Stimulated activated CD8-positive, alpha-beta memory T cell treated with anti-CD3 and anti-CD28 coated beads, Interleukin-4, amount 100 ng/mL, for 4 hours (primary cell): ENCODE results near the gene USP40.
A peak's percentile ranks its signal among the peaks of the same experiment; 100 is the strongest.

Experiments
- DNase-seq, 2 donors: peaks; one replicate each; pipeline ENCODE4 v3.0.0-alpha.2; 2020; ENCODE audit warnings: low read depth in 2 of 2, low spot score in 1 of 2

Gene USP40

DNA sequence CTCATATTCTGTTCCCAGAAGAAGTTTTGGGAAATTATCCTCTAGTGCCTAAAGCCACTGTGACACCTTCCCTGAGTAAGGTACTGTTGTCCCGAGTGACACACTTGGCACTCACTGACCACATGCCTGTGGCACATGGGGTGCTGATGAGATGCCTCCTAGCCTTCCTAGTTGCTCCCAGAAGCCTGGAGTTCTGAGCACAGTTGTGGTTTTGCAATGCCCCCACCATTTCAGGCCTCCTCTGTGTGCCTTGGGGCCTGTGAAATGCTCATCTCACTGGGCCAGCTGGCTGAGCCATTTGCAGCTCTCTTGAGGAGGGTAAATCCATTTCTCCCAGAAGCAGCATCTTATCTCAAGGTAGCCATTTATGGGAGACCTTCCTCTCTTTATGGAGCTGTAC is 120.5 kb downstream of the USP40 start:
- DNase-seq = no peak

DNA sequence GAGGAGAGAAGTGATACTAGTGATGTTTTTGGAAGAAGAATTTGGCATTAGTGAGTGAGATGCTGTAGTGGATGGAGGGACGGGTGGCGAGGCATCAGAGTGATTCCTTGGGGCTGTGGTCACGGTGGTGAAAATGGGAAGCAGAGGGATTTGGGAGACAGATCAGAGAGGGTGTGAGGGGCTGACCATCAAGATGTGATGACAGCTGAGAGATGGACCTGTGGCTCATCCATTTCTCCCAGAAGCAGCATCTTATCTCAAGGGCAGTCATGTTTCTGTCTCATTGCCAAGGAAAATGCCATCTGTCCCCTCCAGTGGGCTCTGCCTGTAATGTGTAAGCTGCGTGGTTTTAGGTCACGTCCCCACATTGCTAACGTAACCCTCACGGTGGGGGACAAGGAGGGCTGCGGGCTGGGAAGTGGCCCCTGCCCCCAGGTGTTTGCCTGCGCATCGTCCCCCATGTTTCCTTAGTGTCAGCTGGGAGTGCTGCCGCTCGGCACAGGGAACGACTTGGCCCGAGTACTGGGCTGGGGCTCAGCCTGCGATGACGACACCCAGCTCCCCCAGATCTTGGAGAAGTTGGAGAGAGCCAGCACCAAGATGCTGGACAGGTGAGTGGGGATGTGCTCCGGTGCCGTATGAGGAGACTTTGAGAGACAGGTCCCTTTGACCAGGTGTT is 121.3 kb downstream of the USP40 start:
- DNase-seq = no peak

DNA sequence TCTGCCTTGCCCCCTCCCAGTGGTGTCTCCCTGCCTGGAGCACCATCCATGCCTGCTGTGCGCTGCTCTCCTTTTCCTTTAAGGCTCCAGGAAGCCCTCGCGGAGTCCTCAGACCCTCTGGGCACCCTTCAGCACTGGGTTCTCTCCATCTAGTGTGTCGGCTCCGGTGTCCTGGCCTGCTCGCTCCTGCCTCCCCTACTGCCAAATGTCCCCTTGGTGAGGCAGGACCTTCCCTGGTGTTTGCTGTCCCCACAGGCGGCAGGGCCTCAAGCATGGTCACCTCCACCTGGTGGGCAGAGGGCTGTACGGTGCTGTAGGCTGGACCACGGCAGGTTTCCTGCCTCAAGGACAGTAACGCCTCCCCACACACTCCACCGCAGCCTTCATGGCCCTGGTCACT is 122.1 kb downstream of the USP40 start:
- DNase-seq = no peak

DNA sequence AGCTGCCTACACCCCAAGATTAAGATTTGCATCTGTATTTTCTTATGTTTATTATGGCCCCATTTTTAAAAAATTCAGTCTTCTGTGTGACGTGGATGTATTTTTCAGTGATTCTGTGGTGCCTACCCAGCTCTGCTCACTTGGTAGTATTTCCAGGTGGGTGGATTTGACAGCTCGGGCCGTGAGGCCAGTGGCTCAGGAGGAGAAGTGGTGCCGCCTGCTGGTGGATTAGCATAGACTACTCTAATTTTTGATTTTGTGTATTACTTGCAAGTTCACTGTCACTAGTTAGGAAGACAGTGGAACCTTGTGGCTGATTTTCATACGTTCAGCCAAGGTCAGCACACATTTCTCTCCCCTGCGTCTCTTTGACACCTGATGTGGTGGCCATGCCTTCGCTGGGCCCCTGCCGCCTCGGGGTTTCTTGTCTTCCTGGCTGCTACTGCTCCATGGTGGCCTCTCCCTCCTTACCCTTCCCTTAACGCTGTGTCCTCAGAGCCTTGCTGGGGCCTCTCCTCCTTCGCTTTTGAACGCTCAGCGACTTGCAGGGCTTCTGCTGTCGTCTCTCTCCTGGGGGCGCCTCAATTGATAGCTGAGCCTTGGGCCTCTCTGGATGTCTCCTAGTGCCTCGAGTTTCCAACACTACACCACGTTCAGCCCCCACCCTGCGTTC is 122.9 kb downstream of the USP40 start:
- peak; percentile 65 to 70 for DNase-seq

DNA sequence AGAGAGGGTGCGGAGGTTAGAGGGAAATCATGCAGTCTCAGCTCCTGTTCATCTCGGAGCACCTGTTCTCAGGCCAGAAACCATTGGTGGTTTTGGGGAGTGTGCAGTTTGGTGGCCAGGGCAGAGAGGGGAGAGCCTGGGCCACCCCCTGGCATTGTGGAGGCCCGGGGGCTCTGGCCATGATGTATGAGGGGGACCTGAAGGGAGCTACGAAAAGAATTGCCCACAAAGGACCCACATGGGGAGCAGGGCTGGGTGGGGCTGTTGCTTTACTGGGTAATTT is 124.6 kb downstream of the USP40 start:
- no peak for DNase-seq

DNA sequence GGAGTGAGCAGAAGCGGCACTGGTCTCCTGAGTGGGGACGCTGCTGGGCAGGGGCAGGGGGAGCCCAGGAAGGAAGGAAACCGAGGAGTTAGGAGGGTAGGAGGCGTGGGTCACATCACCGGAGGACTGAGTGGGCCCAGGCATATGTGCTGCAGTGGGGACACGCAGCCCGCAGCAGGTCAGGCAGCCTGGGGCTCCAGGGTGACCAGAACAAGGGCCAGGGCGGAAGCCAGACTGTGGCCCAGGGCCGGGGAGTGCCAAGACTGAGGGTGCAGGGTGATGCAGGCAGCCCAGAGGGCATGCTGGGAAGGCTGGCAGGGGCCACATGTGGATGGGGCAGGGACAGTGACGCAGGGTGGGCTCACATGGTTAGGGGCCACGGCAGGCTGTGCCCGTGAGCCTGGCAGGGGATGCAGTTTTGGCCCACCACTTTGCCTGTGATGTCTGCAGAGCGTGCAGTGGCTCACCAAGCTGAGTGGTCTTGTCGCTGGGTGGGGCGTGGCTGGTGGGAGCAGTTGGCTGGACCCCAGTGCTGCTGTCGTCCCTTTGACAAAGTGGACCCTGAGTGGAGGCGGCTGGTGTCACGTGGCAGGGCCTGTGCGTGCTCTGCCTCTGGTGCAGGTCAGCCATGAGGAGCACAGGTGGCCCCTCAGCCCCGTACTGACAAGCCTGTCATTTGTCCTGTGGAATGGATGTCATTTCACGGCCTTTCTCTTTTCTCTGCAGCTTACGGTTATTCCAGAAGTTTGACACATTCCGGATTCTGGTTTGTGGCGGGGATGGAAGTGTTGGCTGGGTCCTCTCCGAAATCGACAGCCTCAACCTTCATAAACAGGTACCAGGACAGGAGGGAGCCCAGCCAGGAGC is 125.2 kb downstream of the USP40 start:
- no peak for DNase-seq

DNA sequence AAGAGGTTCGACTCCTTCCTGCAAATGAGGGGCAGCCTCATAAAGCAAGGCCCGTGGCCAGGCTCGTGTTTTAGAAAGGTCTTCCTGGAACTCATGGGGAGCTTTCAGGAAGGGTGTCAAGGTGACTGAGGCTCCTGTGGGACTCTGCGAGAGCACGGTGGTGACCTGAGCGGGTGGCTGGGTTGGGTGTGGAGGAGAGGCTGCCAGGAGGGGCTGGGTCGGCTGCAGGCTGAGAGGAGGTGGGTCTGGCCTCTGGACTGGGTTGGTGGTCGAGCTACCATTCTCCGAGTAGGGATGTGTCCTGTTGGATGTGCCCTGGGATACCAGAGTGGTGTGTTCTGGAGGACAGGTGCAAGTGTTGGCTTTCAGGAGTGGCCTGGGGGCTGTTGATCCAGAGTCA is 125.9 kb downstream of the USP40 start:
- DNase-seq = no peak

DNA sequence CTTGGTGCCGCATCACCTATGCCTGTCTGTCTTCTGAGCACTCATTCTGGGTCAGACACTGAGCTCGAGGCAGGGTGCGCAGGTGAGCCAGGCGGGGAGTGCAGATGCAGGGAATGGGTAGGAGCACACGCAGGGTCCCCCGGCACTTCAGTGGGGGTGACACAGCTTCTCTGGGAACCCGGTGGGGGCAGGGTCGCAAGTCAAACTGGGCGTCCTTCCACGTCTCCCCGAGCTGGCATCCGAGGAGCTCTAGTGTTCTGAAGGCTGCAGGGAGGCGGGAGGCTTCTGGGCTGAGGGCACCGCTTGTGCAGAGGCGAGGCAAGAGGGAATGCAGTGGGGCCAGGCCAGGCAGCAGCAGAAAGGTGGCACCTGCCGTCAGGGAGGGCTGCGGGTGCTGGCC is 126.3 kb downstream of the USP40 start:
- DNase-seq = no peak

DNA sequence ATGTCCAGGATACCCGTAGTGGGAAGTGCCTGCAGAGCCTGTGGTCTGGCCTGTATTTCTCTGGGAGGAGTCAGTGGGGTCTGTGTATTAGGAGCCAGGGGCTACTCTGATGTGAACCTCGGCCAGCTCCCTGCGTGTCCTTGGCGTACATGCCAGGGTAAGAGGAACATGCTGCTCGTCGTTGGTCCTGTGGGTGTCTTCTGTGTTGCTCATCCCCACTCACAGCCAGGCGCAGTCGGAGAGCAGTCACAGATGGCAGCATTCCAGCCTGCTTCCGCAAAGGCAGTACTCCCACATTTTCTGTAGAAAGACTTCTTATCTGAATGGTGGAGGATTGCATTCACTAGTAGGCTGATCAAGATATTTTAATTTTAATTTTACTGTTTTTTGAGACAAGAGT is 127.4 kb downstream of the USP40 start:
- no peak for DNase-seq

DNA sequence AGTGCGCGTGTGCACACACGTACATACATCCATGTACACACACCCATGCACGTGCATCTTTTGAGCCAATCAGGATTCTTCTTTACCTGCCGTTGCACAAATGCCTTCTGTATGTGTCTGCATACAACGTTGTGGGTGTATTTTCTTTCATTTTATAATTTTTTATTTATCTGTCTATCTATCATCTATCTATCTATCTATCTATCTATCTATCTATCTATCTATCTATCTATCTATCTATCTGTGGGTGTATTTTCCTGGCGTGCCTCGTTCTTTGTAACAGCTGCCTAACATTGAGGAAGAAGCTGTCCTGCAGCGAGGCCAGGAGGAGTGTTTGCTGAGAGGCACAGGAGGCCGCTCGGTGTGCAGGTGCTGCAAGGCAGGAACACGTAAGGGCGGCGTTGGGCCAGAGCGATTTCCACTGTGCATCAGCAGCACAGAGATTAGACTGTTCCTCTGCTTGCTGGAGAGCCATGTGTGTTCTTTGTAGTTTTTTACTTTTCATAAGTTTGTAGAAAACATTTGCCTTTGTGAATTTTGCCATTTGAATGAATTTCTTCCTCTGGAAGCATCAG is 127.9 kb downstream of the USP40 start:
- no peak for DNase-seq

DNA sequence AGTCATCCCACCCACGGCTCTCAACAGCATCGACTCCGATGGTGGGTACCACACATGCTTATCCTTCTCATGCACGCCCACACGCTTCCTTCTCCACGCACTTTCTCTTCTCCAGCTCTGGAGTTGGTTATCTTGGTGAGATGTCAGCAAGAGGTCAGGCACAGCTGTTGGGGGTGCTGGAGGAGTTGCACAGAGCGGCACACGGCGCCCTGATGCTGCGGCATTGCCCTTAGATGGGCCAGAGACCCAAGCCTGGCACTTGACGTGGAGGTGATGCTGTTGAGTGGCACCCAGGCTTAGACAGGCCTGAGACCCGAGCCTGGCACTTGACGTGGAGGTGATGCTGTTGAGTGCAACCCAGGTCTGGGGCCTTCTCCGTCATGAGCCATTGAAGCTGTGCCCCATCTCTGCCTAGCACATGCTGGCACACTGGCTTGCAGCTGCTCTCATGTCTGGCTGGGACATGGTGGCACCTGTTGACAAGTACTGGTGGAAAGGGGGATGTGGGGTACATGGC is 129.1 kb downstream of the USP40 start:
- DNase-seq = no peak

DNA sequence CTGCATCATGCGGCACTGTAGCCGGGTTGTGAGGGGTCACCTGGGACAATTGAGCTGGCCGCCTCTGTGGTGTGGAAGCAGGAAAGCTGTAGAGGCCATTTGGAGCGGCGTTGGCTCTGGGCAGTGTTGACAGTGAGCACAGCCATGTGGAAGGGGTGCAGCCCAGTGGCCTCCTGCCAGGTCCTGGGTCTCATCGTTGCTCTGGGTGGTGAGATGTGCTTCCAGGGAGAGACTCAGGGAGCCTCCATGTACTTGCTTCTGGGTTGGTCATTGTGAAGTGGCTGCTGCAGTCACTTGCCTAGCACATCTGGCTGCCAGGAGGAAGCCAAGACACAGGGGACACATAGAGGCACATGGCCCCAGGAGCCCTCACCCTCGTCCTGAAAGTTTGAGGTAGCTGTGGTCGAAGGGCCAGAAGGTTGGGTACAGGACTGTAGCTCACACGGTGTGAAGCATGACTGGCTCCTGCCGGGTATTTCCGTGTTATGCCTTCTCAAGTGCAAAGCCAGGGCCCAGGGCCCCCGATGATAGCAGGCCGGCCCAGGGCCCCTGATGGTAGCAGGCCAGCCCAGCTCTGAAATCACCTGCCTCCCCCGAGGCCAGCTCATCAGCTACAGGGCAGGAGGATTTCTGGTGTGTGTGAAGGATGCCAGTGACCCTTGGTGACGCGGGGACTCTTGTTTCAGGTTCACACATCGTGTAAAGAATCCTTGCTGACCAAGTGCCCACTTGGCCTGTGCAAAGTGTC is 129.7 kb downstream of the USP40 start:
- no peak for DNase-seq

DNA sequence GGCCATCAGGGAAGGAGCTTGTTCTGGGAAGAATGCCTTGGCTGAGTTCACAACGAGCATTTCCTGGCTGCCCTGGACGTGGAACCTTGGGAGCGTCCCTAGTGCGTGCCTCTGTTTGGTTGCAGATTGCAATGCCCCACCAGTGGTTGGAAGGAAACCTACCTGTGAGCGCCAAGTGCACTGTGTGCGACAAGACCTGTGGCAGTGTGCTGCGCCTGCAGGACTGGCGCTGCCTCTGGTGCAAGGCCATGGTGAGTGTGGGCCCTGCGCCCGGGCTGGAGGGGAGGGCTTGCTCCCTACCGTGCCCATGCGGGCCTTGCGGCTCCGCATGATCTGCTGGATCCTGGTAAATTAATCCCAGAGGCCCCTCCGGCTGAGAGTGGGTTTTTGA is 130.4 kb downstream of the USP40 start:
- DNase-seq = no peak

DNA sequence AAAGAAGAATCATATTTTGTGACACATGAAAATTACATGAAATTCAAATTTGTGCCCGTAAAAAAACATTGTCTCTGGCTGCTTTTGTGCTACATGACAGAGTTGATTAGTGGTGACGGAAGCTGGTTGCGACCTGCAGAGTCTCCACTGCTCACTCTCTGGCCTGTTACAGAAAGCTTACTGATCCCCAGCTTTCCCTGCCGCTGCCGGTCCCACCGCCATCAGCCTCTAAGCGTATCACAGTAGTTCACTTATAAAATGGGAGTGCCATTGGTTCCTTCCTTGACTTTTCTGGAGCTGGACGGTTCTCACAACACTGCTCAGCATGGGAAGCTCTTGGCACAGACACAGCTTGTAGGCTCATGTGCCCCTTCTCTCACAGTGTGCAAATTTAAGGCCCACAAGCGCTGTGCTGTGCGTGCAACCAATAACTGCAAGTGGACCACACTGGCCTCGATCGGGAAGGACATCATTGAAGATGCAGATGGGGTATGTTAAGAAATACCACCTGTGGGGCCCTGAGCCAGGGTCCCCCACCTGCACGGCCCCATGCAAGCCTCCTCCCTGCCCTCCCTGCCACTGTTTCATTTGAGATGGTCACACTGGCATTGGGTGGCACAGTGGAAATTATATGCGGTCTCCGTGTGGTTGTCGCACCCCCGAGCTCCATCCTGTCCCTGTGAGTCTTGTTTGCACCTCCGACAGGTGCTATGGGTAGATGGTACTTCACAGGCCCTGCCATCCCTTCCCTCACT is 131.0 kb downstream of the USP40 start:
- DNase-seq = no peak

DNA sequence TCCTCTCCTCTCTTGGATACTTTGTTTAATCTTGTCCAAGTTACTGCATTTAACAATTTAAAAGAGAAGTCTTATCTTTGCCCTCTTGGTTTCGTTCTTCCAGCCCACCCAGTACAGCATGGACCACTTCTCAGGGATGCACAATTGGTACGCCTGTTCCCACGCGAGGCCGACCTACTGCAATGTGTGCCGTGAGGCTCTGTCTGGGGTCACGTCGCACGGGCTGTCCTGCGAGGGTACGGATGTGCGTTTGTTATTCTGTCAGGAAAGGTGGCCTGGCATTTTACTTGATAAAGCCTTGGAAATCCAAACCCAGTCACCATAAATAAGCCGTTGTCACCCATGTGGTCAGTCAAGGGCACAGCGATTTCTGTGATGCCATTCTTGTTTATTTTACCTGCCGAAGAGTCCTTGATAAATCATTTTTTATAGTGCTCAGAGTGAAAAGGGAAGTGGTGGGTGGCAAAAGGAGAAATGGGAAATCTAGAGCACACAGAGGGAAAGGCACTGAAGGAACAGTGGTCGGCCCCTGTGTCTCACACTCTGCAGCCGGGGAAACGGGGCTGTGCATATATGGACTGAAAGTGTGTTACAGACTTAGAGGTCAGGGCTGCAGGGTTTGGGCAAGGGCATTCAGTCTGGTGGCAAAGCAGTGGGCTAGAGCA is 131.8 kb downstream of the USP40 start:
- DNase-seq = no peak

DNA sequence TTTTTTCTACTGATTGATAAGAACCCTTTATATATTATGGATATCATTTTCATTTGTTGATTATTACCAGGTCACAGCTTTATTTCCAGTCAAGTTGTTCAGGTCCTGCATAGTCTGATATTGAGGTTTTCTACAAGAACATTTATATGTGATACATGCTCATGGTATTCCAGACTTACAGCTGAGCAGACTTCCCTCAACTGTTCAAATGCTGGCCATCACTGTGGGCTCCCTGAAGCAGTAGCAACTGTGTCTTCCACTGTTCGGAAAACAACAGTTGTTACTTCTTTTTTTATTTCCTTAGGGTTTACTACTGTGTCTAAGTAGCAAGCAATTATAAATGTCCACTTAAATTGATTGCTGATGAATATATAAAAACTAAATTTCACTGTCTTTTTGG is 132.8 kb downstream of the USP40 start:
- no peak for DNase-seq

DNA sequence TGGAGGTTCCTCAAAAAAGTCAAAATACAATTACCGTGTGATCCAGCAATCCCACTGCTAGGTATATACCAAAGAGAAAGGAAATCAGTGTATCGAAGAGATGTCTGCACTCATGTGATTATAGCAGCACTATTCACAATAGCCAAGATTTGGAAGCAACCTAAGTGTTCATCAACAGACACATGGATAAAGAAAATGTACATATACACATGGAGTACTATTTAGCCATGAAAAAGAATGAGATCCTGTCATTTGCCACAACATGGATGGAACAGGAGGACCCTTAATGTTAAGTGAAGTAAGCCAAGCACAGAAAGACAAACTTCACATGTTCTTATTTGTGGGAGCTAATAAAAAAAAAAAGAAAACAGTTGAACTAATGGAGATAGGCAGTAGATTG is 133.6 kb downstream of the USP40 start:
- no peak for DNase-seq

DNA sequence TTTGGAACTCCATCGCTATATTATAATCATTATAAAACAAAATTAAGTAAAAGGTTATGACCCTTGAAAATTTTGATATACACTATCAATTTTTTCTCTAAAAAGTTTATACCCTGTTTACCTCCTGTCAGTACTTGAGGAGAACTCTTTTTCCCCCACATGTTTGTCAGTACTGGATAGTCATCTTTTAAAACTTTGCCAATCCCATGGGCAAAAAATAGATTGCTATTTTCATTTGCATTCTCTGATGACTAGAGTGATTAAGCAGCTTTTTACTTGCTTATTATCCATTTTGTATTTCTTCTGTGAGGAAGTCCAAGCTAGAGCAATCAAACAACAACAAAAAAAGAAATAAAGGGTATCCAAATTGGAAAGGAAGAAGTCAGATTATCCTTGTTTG is 135.9 kb downstream of the USP40 start:
- DNase-seq = no peak

DNA sequence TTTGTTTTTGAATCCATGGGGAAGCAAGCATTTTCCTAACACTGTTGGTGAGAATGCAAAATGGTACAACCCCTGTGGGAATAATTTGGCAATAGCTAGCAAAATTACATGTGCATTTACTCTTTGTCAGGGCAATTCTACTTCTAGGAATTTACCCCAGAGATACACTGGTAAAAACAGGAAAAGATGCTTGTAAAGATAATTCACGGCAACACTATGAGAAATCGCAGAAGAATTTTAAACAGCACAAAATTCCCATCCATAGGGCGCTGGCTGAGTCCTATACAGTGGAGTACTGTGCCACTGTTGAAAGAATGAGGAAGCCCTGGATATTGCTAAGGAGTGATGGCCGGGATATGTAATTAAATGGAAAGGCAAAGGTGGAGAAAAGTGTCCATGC is 136.5 kb downstream of the USP40 start:
- no peak for DNase-seq
